Amygdala (tissue), 56 donors: ENCODE measurements around the gene P2RY6.
A peak's percentile ranks its signal among the peaks of the same experiment; 100 is the strongest.
"Not testable (repeated sequence)": the region's sequence is repeated elsewhere in the genome, so short reads cannot be mapped to it uniquely, and the experiment has no call there.

Experiments
- DNase-seq, 56 donors: peaks; one replicate each; lab custom pipeline; 2025; lab: John Stamatoyannopoulos, UW

P2RY6 gene

GRCh38 chr11:73271936-73272679 is at the start of gene P2RY6:
P2RY6 (plus strand) TSS chr11:73272338; CDS start chr11:73296519, 24,181 bp downstream.
- peak in 3 of 56 donors; percentile 12 to 18 (median 15) for DNase-seq

GRCh38 chr11:73223998-73224730 is 48.0 kb upstream of the P2RY6 start:
- DNase-seq: no peak

- no peak for DNase-seq
Observed at GRCh38 chr11:73225001-73225686, 47.0 kb upstream of the P2RY6 start.

GRCh38 chr11:73225851-73226250 is 46.3 kb upstream of the P2RY6 start:
- DNase-seq: no peak

GRCh38 chr11:73226297-73227006 is 45.7 kb upstream of the P2RY6 start:
- no peak for DNase-seq

GRCh38 chr11:73227571-73228211 is 44.4 kb upstream of the P2RY6 start:
- no peak for DNase-seq

GRCh38 chr11:73228268-73229134 is 43.6 kb upstream of the P2RY6 start:
- no peak for DNase-seq

- DNase-seq: no peak
Observed at GRCh38 chr11:73229321-73229895, 42.7 kb upstream of the P2RY6 start.

GRCh38 chr11:73229896-73230875 is 42.0 kb upstream of the P2RY6 start:
- no peak for DNase-seq

GRCh38 chr11:73230931-73231330 is 41.2 kb upstream of the P2RY6 start:
- DNase-seq: no peak

GRCh38 chr11:73232487-73232886 is 39.7 kb upstream of the P2RY6 start:
- not testable (repeated sequence) for DNase-seq

GRCh38 chr11:73233211-73233610 is 38.9 kb upstream of the P2RY6 start:
- DNase-seq: no peak

- DNase-seq: no peak
Observed at GRCh38 chr11:73233692-73234470, 38.3 kb upstream of the P2RY6 start.

GRCh38 chr11:73234471-73235181 is 37.5 kb upstream of the P2RY6 start:
- DNase-seq: no peak

GRCh38 chr11:73235236-73235786 is 36.8 kb upstream of the P2RY6 start:
- DNase-seq: no peak
